ENCODE measurements around the gene CPNE8.

GRCh38 chr12:38949363-38949762, 44.0 kb upstream of the CPNE8 start:
- TF ChIP-seq CTCF (IDR thresholded peaks at IDR 0.05) (no peak), CHD4 (IDR thresholded peaks at IDR 0.05; ENCODE audit: borderline replicate concordance) (no peak), SMC3 (IDR thresholded peaks at IDR 0.05) (no peak), CEBPB (IDR thresholded peaks at IDR 0.05) (no peak), POLR2A (IDR thresholded peaks at IDR 0.05; ENCODE audit: low read length) (no peak), JUN (IDR thresholded peaks at IDR 0.05) (no peak), BHLHE40 (IDR thresholded peaks at IDR 0.05; ENCODE audit: low read depth, low read length) (no peak), GATA3 (IDR thresholded peaks at IDR 0.05; ENCODE audit: borderline replicate concordance) (no peak), MAZ (IDR thresholded peaks at IDR 0.05; ENCODE audit: borderline replicate concordance, low read depth, low read length) (no peak), RFX5 (IDR thresholded peaks at IDR 0.05) (no peak), HMGXB4 (CRISPR knock-in tag; IDR thresholded peaks at IDR 0.05; ENCODE audit: borderline replicate concordance) (no peak), USF2 (IDR thresholded peaks at IDR 0.05) (no peak), EP300 (IDR thresholded peaks at IDR 0.05) (no peak)
